ENCODE results near the gene BCKDHB. TPM values are rescaled to one million over a fixed set of nuclear protein-coding genes. Genes with fewer than 3 reads are reported as not detected.

BCKDHB gene
- total RNA-seq, 1 experiment from 2014 or later: 16.4 TPM

DNA sequence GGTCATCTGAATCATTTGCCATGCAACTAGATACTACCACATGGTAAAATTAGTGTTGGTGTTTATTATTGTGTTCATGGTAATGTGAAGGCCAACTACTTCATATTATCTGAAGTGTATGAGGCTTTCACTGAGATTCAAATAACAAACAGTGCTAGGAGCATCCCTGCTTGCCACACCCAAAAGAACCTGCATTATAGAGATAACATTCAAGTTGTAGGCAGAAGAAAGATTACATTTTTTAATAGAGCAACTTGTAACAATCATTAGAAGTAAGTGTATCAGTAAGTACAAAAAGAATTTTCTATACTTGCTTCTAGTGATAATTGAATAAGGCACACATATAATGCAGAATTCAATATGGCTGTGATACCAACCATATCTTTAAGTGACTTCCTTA is 49.8 kb downstream of the BCKDHB start:
- CTCF ChIA-PET: no interaction called here
- Histone ChIP-seq H3K4me3 (ENCODE audit: low read depth in 2 of 2, low read length in 2 of 2) (no peak overlapping the region), H3K36me3 (ENCODE audit: control insufficient read depth, insufficient read depth, low read length) (no peaks in the 10 kb centered on the region), H3K27me3 (ENCODE audit: control insufficient read depth, insufficient read depth, low read length) (no peaks in the 10 kb centered on the region), H3K27ac (ENCODE audit: low read length) (no peak overlapping the region), H3K9me3 (ENCODE audit: control insufficient read depth, insufficient read depth, low read depth, low read length) (no peaks in the 10 kb centered on the region), H3K4me1 (ENCODE audit: control insufficient read depth, insufficient read depth, low read length) (no peaks in the 10 kb centered on the region)
- in situ Hi-C loops (cut with HindIII; ENCODE audit: low pct_unique_long_range_greater_than_20kb, low sequenced_read_pairs): no loop called here
- BruUV-seq (replicated peaks): no TSS peak
- no peak for DNase-seq (ENCODE audit: low read depth, low spot score)
- no peak for ATAC-seq
- TF ChIP-seq, protein P1, sequence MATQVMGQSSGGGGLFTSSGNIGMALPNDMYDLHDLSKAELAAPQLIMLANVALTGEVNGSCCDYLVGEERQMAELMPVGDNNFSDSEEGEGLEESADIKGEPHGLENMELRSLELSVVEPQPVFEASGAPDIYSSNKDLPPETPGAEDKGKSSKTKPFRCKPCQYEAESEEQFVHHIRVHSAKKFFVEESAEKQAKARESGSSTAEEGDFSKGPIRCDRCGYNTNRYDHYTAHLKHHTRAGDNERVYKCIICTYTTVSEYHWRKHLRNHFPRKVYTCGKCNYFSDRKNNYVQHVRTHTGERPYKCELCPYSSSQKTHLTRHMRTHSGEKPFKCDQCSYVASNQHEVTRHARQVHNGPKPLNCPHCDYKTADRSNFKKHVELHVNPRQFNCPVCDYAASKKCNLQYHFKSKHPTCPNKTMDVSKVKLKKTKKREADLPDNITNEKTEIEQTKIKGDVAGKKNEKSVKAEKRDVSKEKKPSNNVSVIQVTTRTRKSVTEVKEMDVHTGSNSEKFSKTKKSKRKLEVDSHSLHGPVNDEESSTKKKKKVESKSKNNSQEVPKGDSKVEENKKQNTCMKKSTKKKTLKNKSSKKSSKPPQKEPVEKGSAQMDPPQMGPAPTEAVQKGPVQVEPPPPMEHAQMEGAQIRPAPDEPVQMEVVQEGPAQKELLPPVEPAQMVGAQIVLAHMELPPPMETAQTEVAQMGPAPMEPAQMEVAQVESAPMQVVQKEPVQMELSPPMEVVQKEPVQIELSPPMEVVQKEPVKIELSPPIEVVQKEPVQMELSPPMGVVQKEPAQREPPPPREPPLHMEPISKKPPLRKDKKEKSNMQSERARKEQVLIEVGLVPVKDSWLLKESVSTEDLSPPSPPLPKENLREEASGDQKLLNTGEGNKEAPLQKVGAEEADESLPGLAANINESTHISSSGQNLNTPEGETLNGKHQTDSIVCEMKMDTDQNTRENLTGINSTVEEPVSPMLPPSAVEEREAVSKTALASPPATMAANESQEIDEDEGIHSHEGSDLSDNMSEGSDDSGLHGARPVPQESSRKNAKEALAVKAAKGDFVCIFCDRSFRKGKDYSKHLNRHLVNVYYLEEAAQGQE (IDR thresholded peaks at IDR 0.05; ENCODE audit: insufficient read depth in 1 of 2, low read depth in 2 of 2, low read length in 1 of 2): no peak
- no peak for TF ChIP-seq SIN3A (IDR thresholded peaks at IDR 0.05; ENCODE audit: borderline replicate concordance, insufficient read depth, low read depth, low read length)
- TF ChIP-seq TCF7L2 (IDR thresholded peaks at IDR 0.05; ENCODE audit: low read depth, low read length): no peak
- TF ChIP-seq POLR2AphosphoS5 (IDR thresholded peaks at IDR 0.05; ENCODE audit: low read depth, low read length): no peak
- TF ChIP-seq, protein P2, sequence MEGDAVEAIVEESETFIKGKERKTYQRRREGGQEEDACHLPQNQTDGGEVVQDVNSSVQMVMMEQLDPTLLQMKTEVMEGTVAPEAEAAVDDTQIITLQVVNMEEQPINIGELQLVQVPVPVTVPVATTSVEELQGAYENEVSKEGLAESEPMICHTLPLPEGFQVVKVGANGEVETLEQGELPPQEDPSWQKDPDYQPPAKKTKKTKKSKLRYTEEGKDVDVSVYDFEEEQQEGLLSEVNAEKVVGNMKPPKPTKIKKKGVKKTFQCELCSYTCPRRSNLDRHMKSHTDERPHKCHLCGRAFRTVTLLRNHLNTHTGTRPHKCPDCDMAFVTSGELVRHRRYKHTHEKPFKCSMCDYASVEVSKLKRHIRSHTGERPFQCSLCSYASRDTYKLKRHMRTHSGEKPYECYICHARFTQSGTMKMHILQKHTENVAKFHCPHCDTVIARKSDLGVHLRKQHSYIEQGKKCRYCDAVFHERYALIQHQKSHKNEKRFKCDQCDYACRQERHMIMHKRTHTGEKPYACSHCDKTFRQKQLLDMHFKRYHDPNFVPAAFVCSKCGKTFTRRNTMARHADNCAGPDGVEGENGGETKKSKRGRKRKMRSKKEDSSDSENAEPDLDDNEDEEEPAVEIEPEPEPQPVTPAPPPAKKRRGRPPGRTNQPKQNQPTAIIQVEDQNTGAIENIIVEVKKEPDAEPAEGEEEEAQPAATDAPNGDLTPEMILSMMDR (IDR thresholded peaks at IDR 0.05): no peak
- POLR2A ChIA-PET: no interaction called here
- intact Hi-C loops (cut with micrococcal nuclease; ENCODE audit: unreplicated experiment): no loop called here

DNA sequence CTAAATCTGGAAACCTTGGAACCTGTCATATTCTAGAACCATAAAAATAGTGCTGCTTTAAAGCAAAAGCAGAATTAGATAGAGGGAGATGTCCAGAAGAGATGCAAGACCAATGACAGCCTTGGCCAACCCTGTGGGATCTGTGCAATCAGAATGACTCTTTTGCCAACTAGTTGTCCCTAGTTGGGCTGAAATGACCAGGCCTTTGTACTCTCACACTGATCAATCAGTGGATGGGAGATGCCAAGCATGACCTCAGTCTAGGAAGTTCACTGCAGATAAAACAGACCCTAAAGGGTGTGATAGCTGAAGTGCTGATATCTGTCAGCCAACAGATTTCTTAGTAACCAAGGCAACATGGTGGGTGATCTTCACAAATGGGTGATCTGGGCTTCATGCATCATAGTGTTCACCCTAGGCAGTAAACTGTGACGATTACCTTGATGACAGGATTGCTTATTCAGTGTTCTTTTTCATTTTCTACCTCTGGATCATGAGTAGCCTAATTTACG is 52.1 kb downstream of the BCKDHB start:
- in situ Hi-C loops (cut with HindIII; ENCODE audit: low pct_unique_long_range_greater_than_20kb, low sequenced_read_pairs) (no loop called here), intact Hi-C loops (cut with micrococcal nuclease; ENCODE audit: unreplicated experiment) (no loop called here)
- Histone ChIP-seq H3K27ac (ENCODE audit: low read length) (no peak overlapping the region), H3K27me3 (ENCODE audit: control insufficient read depth, insufficient read depth, low read length) (no peaks in the 10 kb centered on the region), H3K4me3 (ENCODE audit: low read depth in 2 of 2, low read length in 2 of 2) (no peak overlapping the region), H3K4me1 (ENCODE audit: control insufficient read depth, insufficient read depth, low read length) (no peaks in the 10 kb centered on the region), H3K36me3 (ENCODE audit: control insufficient read depth, insufficient read depth, low read length) (no peaks in the 10 kb centered on the region), H3K9me3 (ENCODE audit: control insufficient read depth, insufficient read depth, low read depth, low read length) (no peaks in the 10 kb centered on the region)
- BruUV-seq (replicated peaks): no TSS peak
- TF ChIP-seq, protein P1 (IDR thresholded peaks at IDR 0.05; ENCODE audit: insufficient read depth in 1 of 2, low read depth in 2 of 2, low read length in 1 of 2): no peak
- TF ChIP-seq POLR2AphosphoS5 (IDR thresholded peaks at IDR 0.05; ENCODE audit: low read depth, low read length): no peak
- TF ChIP-seq TCF7L2 (IDR thresholded peaks at IDR 0.05; ENCODE audit: low read depth, low read length): no peak
- TF ChIP-seq, protein P2 (IDR thresholded peaks at IDR 0.05): no peak
- no peak for TF ChIP-seq SIN3A (IDR thresholded peaks at IDR 0.05; ENCODE audit: borderline replicate concordance, insufficient read depth, low read depth, low read length)
- DNase-seq (ENCODE audit: low read depth, low spot score) (no peak), ATAC-seq (no peak)
- POLR2A ChIA-PET: no interaction called here
- CTCF ChIA-PET: no interaction called here
